Thymus (tissue), 11 donors: ENCODE data around the gene CFL2. TPM values are rescaled to one million over a fixed set of nuclear protein-coding genes. Genes with fewer than 3 reads are reported as not detected.
A peak's percentile ranks its signal among the peaks of the same experiment; 100 is the strongest.
"Not testable (repeated sequence)": the region's sequence is repeated elsewhere in the genome, so short reads cannot be mapped to it uniquely, and the experiment has no call there.

Source experiments
- DNase-seq, 9 donors: peaks; one replicate each; pipeline ENCODE4 v3.0.0-alpha.2; 2013; ENCODE audit warnings: low spot score in 9 of 9, low read depth in 6 of 9, missing footprints in 1 of 9
- H3K27ac ChIP-seq, 2 donors: one replicate each; pipeline ENCODE4 v1.5.1; 2013; ENCODE audit warnings: control low read depth in 1 of 2, low read depth in 1 of 2, low read length in 1 of 2, mild to moderate bottlenecking in 1 of 2, moderate library complexity in 1 of 2
- H3K27me3 ChIP-seq, 2 donors: one replicate each; pipeline ENCODE4 v1.5.1; 2013; ENCODE audit warnings: low read length in 1 of 2; ENCODE audit not compliant: control insufficient read depth in 2 of 2, insufficient read depth in 1 of 2
- H3K36me3 ChIP-seq, 2 donors: one replicate each; pipeline ENCODE4 v1.5.1; 2013; ENCODE audit warnings: low read length in 1 of 2, mild to moderate bottlenecking in 1 of 2, moderate library complexity in 1 of 2; ENCODE audit not compliant: control insufficient read depth in 2 of 2, insufficient read depth in 2 of 2
- H3K4me1 ChIP-seq, 2 donors: one replicate each; pipeline ENCODE4 v1.5.1; 2013; ENCODE audit warnings: low read length in 2 of 2; ENCODE audit not compliant: control insufficient read depth in 2 of 2, insufficient read depth in 2 of 2
- H3K4me3 ChIP-seq, 2 donors: one replicate each; pipeline ENCODE4 v1.5.1; 2013; ENCODE audit warnings: low read length in 2 of 2, control low read depth in 1 of 2, mild to moderate bottlenecking in 1 of 2
- H3K9me3 ChIP-seq, 2 donors: one replicate each; pipeline ENCODE4 v1.5.1; 2013; ENCODE audit warnings: low read length in 1 of 2, mild to moderate bottlenecking in 1 of 2; ENCODE audit not compliant: control insufficient read depth in 2 of 2, insufficient read depth in 1 of 2
- WGBS: extraction: QIAGEN DNeasy Blood & Tissue Kit; methylation state at CpG from one replicate; pipeline ENCODE4 v1.1.7; 2013; 5-methylcytosine and 5-hydroxymethylcytosine counted together
- polyA plus RNA-seq: library from polyadenylated mRNA; stranded (reverse); fragments of 200-250 nt; gene quantifications from one replicate; pipeline ENCODE4 v1.2.3, GENCODE V29; 2013
- total RNA-seq: library from RNA; stranded (reverse); fragments of 120-200 nt; gene quantifications from one replicate; pipeline ENCODE4 v1.2.4, GENCODE V29; 2013
- donor health status: healthy.

Gene CFL2
- total and polyA plus RNA-seq, 2 donors: 7.9 to 32.6 TPM

GRCh38 chr14:34699873-34700621, 14.3 kb downstream of the CFL2 start:
- H3K27me3 ChIP-seq: no peaks in the 10 kb centered on the region
- WGBS: 80% methylated on average over 4 of the region's 4 CpGs
- no peaks in the 10 kb centered on the region for H3K36me3 ChIP-seq
- no peaks in the 10 kb centered on the region for H3K9me3 ChIP-seq
- H3K27ac ChIP-seq: peak overlapping the region in 1 of 2 donors; percentile 18
- H3K4me3 ChIP-seq: no peak overlapping the region
- DNase-seq: no peak
- no peaks in the 10 kb centered on the region for H3K4me1 ChIP-seq

GRCh38 chr14:34694216-34694615, 20.2 kb downstream of the CFL2 start:
- H3K27ac ChIP-seq, H3K4me3 ChIP-seq, H3K4me1 ChIP-seq, H3K9me3 ChIP-seq, H3K27me3 ChIP-seq, DNase-seq, H3K36me3 ChIP-seq: not testable (repeated sequence)
- 97% methylated on average over 16 of the region's 16 CpGs for WGBS

GRCh38 chr14:34693228-34693939, 21.0 kb downstream of the CFL2 start:
- H3K4me1 ChIP-seq: peaks cover 0 to 5% of the 10 kb centered on the region in 2 donors
- no peaks in the 10 kb centered on the region for H3K36me3 ChIP-seq
- 73% methylated on average over 18 of the region's 18 CpGs for WGBS
- no peaks in the 10 kb centered on the region for H3K9me3 ChIP-seq
- no peaks in the 10 kb centered on the region for H3K27me3 ChIP-seq
- H3K4me3 ChIP-seq: no peak overlapping the region
- no peak overlapping the region for H3K27ac ChIP-seq
- peak in 5 of 9 donors; percentile 17 to 59 (median 44) for DNase-seq

GRCh38 chr14:34692898-34693227, 21.5 kb downstream of the CFL2 start:
- Histone ChIP-seq H3K4me3 (no peak overlapping the region), H3K27ac (no peak overlapping the region)

GRCh38 chr14:34692348-34692747, 22.0 kb downstream of the CFL2 start:
- 91% methylated on average over 4 of the region's 4 CpGs for WGBS

More at GRCh38 chr14:34692898-34693227, 21.5 kb downstream of the CFL2 start:
- no peaks in the 10 kb centered on the region for H3K36me3 ChIP-seq
- peaks cover 0 to 5% of the 10 kb centered on the region in 2 donors for H3K4me1 ChIP-seq
- no peak for DNase-seq
- no peaks in the 10 kb centered on the region for H3K27me3 ChIP-seq
- WGBS: 89% methylated on average over 2 of the region's 2 CpGs
- H3K9me3 ChIP-seq: no peaks in the 10 kb centered on the region

GRCh38 chr14:34691206-34691605, 23.2 kb downstream of the CFL2 start:
- 91% methylated on average over 4 of the region's 4 CpGs for WGBS
- Histone ChIP-seq H3K4me3 (no peak overlapping the region), H3K36me3 (no peaks in the 10 kb centered on the region), H3K4me1 (peaks cover 0 to 5% of the 10 kb centered on the region in 2 donors), H3K27me3 (no peaks in the 10 kb centered on the region), H3K9me3 (no peaks in the 10 kb centered on the region), H3K27ac (no peak overlapping the region)
- no peak for DNase-seq

More at GRCh38 chr14:34692348-34692747, 22.0 kb downstream of the CFL2 start:
- Histone ChIP-seq H3K27me3 (no peaks in the 10 kb centered on the region), H3K27ac (no peak overlapping the region), H3K4me1 (peaks cover 0 to 5% of the 10 kb centered on the region in 2 donors), H3K36me3 (no peaks in the 10 kb centered on the region), H3K4me3 (no peak overlapping the region), H3K9me3 (no peaks in the 10 kb centered on the region)
- DNase-seq: no peak

- H3K9me3 ChIP-seq: no peaks in the 10 kb centered on the region
- no peaks in the 10 kb centered on the region for H3K27me3 ChIP-seq
- no peak overlapping the region for H3K27ac ChIP-seq
- DNase-seq: no peak
- H3K4me3 ChIP-seq: no peak overlapping the region
- WGBS: 95% methylated on average over 3 of the region's 3 CpGs
- peaks cover 0 to 5% of the 10 kb centered on the region in 2 donors for H3K4me1 ChIP-seq
- no peaks in the 10 kb centered on the region for H3K36me3 ChIP-seq
These were observed 25.8 kb downstream of the CFL2 start for GRCh38 chr14:34688470-34689206.

GRCh38 chr14:34685819-34686428, 28.5 kb downstream of the CFL2 start:
- Histone ChIP-seq H3K4me1 (no peaks in the 10 kb centered on the region), H3K9me3 (no peaks in the 10 kb centered on the region), H3K27me3 (no peaks in the 10 kb centered on the region), H3K27ac (no peak overlapping the region), H3K4me3 (no peak overlapping the region), H3K36me3 (no peaks in the 10 kb centered on the region)
- WGBS: 91% methylated on average over 7 of the region's 7 CpGs
- DNase-seq: no peak
